ENCODE data around the gene RNU5B-1. TPM values are rescaled to one million over a fixed set of nuclear protein-coding genes. Genes with fewer than 3 reads are reported as not detected.

Gene RNU5B-1
- total and polyA plus RNA-seq, 2 of the 8 experiments (the other 6 are each of a cell fraction or from before 2014, with no cell fraction given), result not detected

DNA sequence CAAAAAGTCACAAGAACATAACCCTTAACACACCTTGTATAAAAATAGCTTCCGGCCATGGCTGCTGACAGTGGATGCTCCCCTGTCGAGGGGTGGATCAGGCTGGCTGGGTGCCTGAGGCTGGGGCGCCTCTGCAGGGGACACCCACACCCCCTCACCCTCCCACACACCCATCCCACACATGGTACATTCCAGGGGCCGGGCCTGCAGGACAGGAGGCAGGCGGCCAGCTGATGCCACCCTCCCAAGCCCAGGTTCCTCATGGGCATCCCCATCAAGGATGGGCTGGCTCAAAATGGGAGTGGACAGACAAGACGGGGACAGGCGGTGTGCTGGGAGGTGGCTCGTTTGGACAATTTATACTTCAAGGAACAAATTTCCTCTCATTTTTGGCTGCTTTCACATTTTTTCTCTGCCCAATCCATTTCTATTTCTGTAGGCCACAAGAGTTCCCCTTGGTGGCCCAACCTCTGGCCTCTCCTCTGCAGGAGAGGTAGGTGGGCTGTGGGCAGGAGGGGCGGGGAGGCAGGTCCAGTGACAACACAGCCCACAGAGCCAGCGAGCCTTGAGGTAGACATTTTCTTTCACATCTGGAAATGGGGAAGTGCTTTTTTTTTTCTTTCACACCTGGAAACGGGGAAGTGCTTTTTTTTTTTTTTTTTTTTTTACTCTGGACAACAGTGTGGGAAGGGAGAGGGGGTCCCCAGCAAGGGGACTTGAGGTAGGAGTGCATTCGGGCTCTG, 23.3 kb downstream of the RNU5B-1 start:
- Histone ChIP-seq H2BK5ac (ENCODE audit: low read depth, low read length) (no peak overlapping the region), H3K36me3 (ENCODE audit: control insufficient read depth in 2 of 4, insufficient read depth in 4 of 4, low read length in 3 of 4) (peaks cover 3 to 8% (median 6%) of the 10 kb centered on the region in 4 experiments; a peak in 5 of 8 replicates)
- DNase-seq (ENCODE audit: low read depth in 1 of 2, low spot score in 2 of 2), result no peak

More for the DNA sequence above, 23.3 kb downstream of the RNU5B-1 start:
- Histone ChIP-seq H3K27ac (ENCODE audit: low read depth, low read length) (no peak overlapping the region), H3K79me1 (ENCODE audit: low read depth, low read length) (no peaks in the 10 kb centered on the region), H3K4me3 (ENCODE audit: extremely low read depth in 1 of 4, insufficient read depth in 2 of 4, low read depth in 3 of 4, low read length in 4 of 4) (no peak overlapping the region), H3K56ac (replicated peaks; ENCODE audit: insufficient read length, low read depth, low read length) (no peak overlapping the region), H2BK12ac (ENCODE audit: low read depth, low read length) (no peak overlapping the region), H3K4me2 (ENCODE audit: insufficient read depth in 1 of 2, low read depth in 2 of 2, low read length in 2 of 2) (no peak overlapping the region), H2AFZ (ENCODE audit: low read length) (no peak overlapping the region), H4K91ac (replicated peaks; ENCODE audit: insufficient read length, low read length) (no peak overlapping the region), H3K79me2 (ENCODE audit: control insufficient read depth in 1 of 2, insufficient read depth in 2 of 2, low read length in 2 of 2) (no peaks in the 10 kb centered on the region), H2BK15ac (ENCODE audit: low read length) (no peak overlapping the region), H4K5ac (ENCODE audit: insufficient read length, low read depth, low read length) (no peak overlapping the region), H3K23me2 (ENCODE audit: low read depth, low read length) (no peaks in the 10 kb centered on the region), H3K9ac (replicated peaks in 1 of 4; ENCODE audit: extremely low read depth in 1 of 4, low read depth in 3 of 4, low read length in 3 of 4) (no peak overlapping the region), H3K23ac (ENCODE audit: insufficient read length) (no peak overlapping the region), H2BK120ac (replicated peaks; ENCODE audit: low read depth, low read length) (no peak overlapping the region), H3K18ac (ENCODE audit: extremely low read depth, low read length) (no peak overlapping the region), H3K4ac (replicated peaks; ENCODE audit: insufficient read length, low read depth, low read length) (no peak overlapping the region), H3K14ac (ENCODE audit: insufficient read length) (no peak overlapping the region), H4K20me1 (replicated peaks in 1 of 2; ENCODE audit: control insufficient read depth in 1 of 2, insufficient read depth in 2 of 2, low read length in 2 of 2) (peaks cover 0 to 3% of the 10 kb centered on the region in 2 experiments), H4K8ac (ENCODE audit: extremely low read depth, insufficient read depth, low read length) (no peak overlapping the region), H3K9me3 (ENCODE audit: insufficient read depth in 2 of 2, low read depth in 1 of 2, low read length in 1 of 2) (no peaks in the 10 kb centered on the region), H2AK5ac (ENCODE audit: low read depth, low read length) (no peak overlapping the region), H3K4me1 (replicated peaks in 1 of 4; ENCODE audit: control insufficient read depth in 3 of 4, insufficient read depth in 4 of 4, low read length in 3 of 4) (peaks cover 0 to 7% (median 1%) of the 10 kb centered on the region in 4 experiments; a peak in 5 of 7 replicates), H2BK20ac (ENCODE audit: low read length) (no peak overlapping the region), H3K27me3 (replicated peaks in 1 of 4; ENCODE audit: control insufficient read depth in 3 of 4, extremely low read depth in 1 of 4, insufficient read depth in 3 of 4, low read length in 3 of 4) (no peaks in the 10 kb centered on the region)
- TF ChIP-seq TEAD4 (IDR thresholded peaks at IDR 0.05; ENCODE audit: low read depth, low read length), result no peak
- TF ChIP-seq ZNF274 (IDR thresholded peaks at IDR 0.05; ENCODE audit: borderline replicate concordance, extremely low read depth, low read length), result no peak
- no peak for TF ChIP-seq SP4 (IDR thresholded peaks at IDR 0.05; ENCODE audit: low read length)
- no peak for TF ChIP-seq CEBPB (IDR thresholded peaks at IDR 0.05; ENCODE audit: low read depth, low read length)
- TF ChIP-seq, protein P1, sequence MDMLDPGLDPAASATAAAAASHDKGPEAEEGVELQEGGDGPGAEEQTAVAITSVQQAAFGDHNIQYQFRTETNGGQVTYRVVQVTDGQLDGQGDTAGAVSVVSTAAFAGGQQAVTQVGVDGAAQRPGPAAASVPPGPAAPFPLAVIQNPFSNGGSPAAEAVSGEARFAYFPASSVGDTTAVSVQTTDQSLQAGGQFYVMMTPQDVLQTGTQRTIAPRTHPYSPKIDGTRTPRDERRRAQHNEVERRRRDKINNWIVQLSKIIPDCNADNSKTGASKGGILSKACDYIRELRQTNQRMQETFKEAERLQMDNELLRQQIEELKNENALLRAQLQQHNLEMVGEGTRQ (IDR thresholded peaks at IDR 0.05; ENCODE audit: low read length), result no peak
- TF ChIP-seq KDM4A (IDR thresholded peaks at IDR 0.05; ENCODE audit: low read depth, low read length, severe bottlenecking), result no peak
- no peak for TF ChIP-seq TAF1 (IDR thresholded peaks at IDR 0.05; ENCODE audit: low read depth, low read length)
- TF ChIP-seq, protein P2, sequence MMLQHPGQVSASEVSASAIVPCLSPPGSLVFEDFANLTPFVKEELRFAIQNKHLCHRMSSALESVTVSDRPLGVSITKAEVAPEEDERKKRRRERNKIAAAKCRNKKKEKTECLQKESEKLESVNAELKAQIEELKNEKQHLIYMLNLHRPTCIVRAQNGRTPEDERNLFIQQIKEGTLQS (IDR thresholded peaks at IDR 0.05; ENCODE audit: insufficient read depth, low read depth, low read length), result no peak
- FAIRE-seq, result no peak
- ChIA-PET CTCF (ENCODE audit: partially characterized antibody) (interaction anchor here (1.0 to 16.2 kb wide), 9 partner anchors 8 to 73 kb away, joined by 3 to 547 read pairs (median 9); no protein-coding TSS in a partner anchor), POLR2A (ENCODE audit: partially characterized antibody) (interaction anchor here (0.8 to 8.9 kb wide), 8 partner anchors 23 to 283 kb away, joined by 3 to 57 read pairs (median 3); partner anchors contain the start of genes IGDCC3, INTS14 and RNU5B-1)
- 92% methylated on average over 11 of the region's 12 CpGs; no CpG with 5 or more reads in 1 of the 2 experiments for WGBS, 2 experiments (ENCODE audit: extremely low coverage in 1 of 2, insufficient coverage in 1 of 2, insufficient read length in 1 of 2, insufficient replicate concordance in 2 of 2, low coverage in 1 of 2, low lambda C conversion rate in 2 of 2, missing lambda C conversion rate in 1 of 2)
